ENCODE data around the gene ZFC3H1.

GRCh38 chr12:71685914-71686657 lies 22.4 kb upstream of the ZFC3H1 start, which contains the start of gene TMEM19:
- TF ChIP-seq CTCF (optimal IDR thresholded peaks at IDR 0.05 in 1 of 3, IDR thresholded peaks at IDR 0.05 in 1 of 3, conservative IDR thresholded peaks at IDR 0.05 in 1 of 3; ENCODE audit: extremely low read depth in 1 of 3, insufficient read depth in 2 of 3, low read length in 3 of 3), result peak; percentile 15 to 54 (median 49)
- TF ChIP-seq EZH2 (IDR thresholded peaks at IDR 0.05; ENCODE audit: low read length), result no peak

Data from keratinocyte (primary cell).